K562 (cell line): ENCODE results near the gene NEDD9. TPM values are rescaled to one million over a fixed set of nuclear protein-coding genes. Genes with fewer than 3 reads are reported as not detected.

ENCODE experiments used
- ATAC-seq: fragments of 200-7000 bp; cut with Tn5 transposase; 3 replicates; pipeline ENCODE4 v1.9.1; 2020; ENCODE audit warnings: moderate library complexity
- BruUV-seq: library from RNA; stranded (reverse); fragments of 400-500 nt; replicated peaks from 2 replicates; lab custom pipeline; 2021; lab: Mats Ljungman, UMichigan
- CTCF ChIA-PET: fragments of 300-600 bp; formaldehyde crosslinking; extraction: SDS; loops from one replicate; lab custom pipeline; 2021; ENCODE audit warnings: low intra/inter-chr PET ratio; lab: Yijun Ruan, JAX
- POLR2A ChIA-PET: fragments of 300-600, 350-650 bp; sonication (Branson Sonifier 250); formaldehyde crosslinking; extraction: SDS; loops from one replicate; lab custom pipeline; 2021; ENCODE audit warnings: antibody characterized with exemption, inconsistent platforms; lab: Yijun Ruan, JAX
- DNase-seq, 4 experiments: peaks; one replicate each; pipeline versions ENCODE4 v3.0.0 to v3.0.0-alpha.2; 2011 to 2018; ENCODE audit warnings: low spot score in 3 of 4, mixed read lengths in 3 of 4; ENCODE audit errors: extremely low read depth in 1 of 4
- FAIRE-seq: peaks from 2 replicates; lab custom pipeline; 2011; peaks lifted over from hg19 to GRCh38; lab: Jason Lieb, UNC
- H2AFZ ChIP-seq: 2 replicates; pipeline ENCODE4 v1.6.0; 2011; ENCODE audit warnings: low read depth, low read length, control low read depth, inconsistent platforms
- H3K27ac ChIP-seq: fragments of 200-600 bp; 3 replicates; pipeline ENCODE4 v1.8.0; 2011; ENCODE audit warnings: low read depth, mild to moderate bottlenecking, control low read depth, inconsistent platforms, low read length, moderate library complexity, mixed read lengths; ENCODE audit errors: extremely low read depth
- H3K27me3 ChIP-seq, 2 experiments: fragments of 300-600 bp in 1 of 2; 2 replicates in 1 of 2; 3 replicates in 1 of 2; pipeline versions ENCODE4 v1.6.0 to v1.8.0; 2011; ENCODE audit warnings: inconsistent platforms in 2 of 2, low read length in 2 of 2, mild to moderate bottlenecking in 1 of 2, mixed read lengths in 1 of 2, moderate library complexity in 1 of 2; ENCODE audit not compliant: control insufficient read depth in 2 of 2, insufficient read depth in 2 of 2
- H3K36me3 ChIP-seq: fragments of 300-600 bp; 3 replicates; pipeline ENCODE4 v1.8.0; 2011; ENCODE audit warnings: mild to moderate bottlenecking, low read length, inconsistent platforms; ENCODE audit not compliant: control insufficient read depth, insufficient read depth
- H3K4me1 ChIP-seq, 2 experiments: fragments of 200-600 bp in 1 of 2; replicated peaks in 1 of 2; 2 replicates in 1 of 2; 3 replicates in 1 of 2; pipeline versions ENCODE4 v1.5.1 to v1.8.0; 2011; ENCODE audit warnings: inconsistent platforms in 2 of 2, low read length in 2 of 2, mild to moderate bottlenecking in 1 of 2, mixed read lengths in 1 of 2, moderate library complexity in 1 of 2; ENCODE audit not compliant: control insufficient read depth in 2 of 2, insufficient read depth in 2 of 2
- H3K4me2 ChIP-seq: 2 replicates; pipeline ENCODE4 v1.6.1; 2011; ENCODE audit warnings: low read length, control low read depth, inconsistent platforms, mixed read lengths; ENCODE audit not compliant: insufficient read depth
- H3K4me3 ChIP-seq: fragments of 200-600 bp; sonication (generic), shearing (Covaris generic); 2 replicates; pipeline ENCODE4 v1.5.1; 2016; ENCODE audit warnings: control low read depth, inconsistent platforms
- H3K79me2 ChIP-seq: fragments of 200-600 bp; 3 replicates; pipeline ENCODE4 v1.8.0; 2011; ENCODE audit warnings: low read length, inconsistent platforms; ENCODE audit not compliant: control insufficient read depth, insufficient read depth
- H3K9ac ChIP-seq, 2 experiments: 2 replicates each; pipeline versions ENCODE4 v1.6.0 to v1.6.1; 2011; ENCODE audit warnings: low read depth in 2 of 2, low read length in 2 of 2, control low read depth in 1 of 2, inconsistent platforms in 1 of 2, mild to moderate bottlenecking in 1 of 2, mixed read lengths in 1 of 2; ENCODE audit not compliant: insufficient read depth in 1 of 2
- H3K9me1 ChIP-seq: one replicate; pipeline ENCODE4 v1.6.0; 2011; ENCODE audit warnings: inconsistent platforms, mild to moderate bottlenecking, low read length, moderate library complexity; ENCODE audit not compliant: control insufficient read depth, insufficient read depth
- H3K9me3 ChIP-seq: replicated peaks from 2 replicates; pipeline ENCODE4 v1.5.1; 2011; ENCODE audit warnings: low read depth, low read length, inconsistent platforms; ENCODE audit not compliant: control insufficient read depth, insufficient read depth
- H4K20me1 ChIP-seq: replicated peaks from 2 replicates; pipeline ENCODE4 v1.6.1; 2011; ENCODE audit warnings: low read length, inconsistent platforms, mixed read lengths; ENCODE audit not compliant: control insufficient read depth, insufficient read depth
- HDGF ChIP-seq: fragments of 450-650 bp; IDR thresholded peaks from 2 replicates; pipeline ENCODE4 v1.6.1; 2016
- WGBS: fragments of 100-300 bp; shearing (Covaris generic); methylation state at CpG from one replicate; pipeline ENCODE4 v1.1.6; 2016; ENCODE audit warnings: low coverage, mixed read lengths; ENCODE audit not compliant: insufficient coverage; ENCODE audit errors: missing lambda C conversion rate; 5-methylcytosine and 5-hydroxymethylcytosine counted together
- in situ Hi-C: fragments of 300-500 bp; cut with MboI; formaldehyde crosslinking; loops from 4 replicates; pipeline ENCODE4 v1.15.0; 2018; ENCODE audit warnings: inconsistent platforms, mixed read lengths
- intact Hi-C: fragments of 100-400 bp; cut with micrococcal nuclease; formaldehyde crosslinking; loops from 2 replicates; pipeline ENCODE4 v1.14.2; 2022
- polyA plus RNA-seq, 8 experiments: library from polyadenylated mRNA; depleted of rRNA in 4 of 8; stranded (reverse) in 5 of 8; unstranded in 3 of 8; fragments of >200 nt; fragmentation: Nextera tagmentation in 2 of 8; fragmentation: Illumina TruSeq in 1 of 8; extraction: Ambion mirVana in 2 of 8; extraction: Trizol in 1 of 8; gene quantifications; 2 replicates each; pipeline versions ENCODE4 v1.2.1 to v1.2.3, GENCODE V29; 2011 to 2014; ENCODE audit warnings: inconsistent platforms in 1 of 8, missing spikeins in 1 of 8
- total RNA-seq, 7 experiments: library from RNA; depleted of rRNA in 6 of 7; stranded (reverse); fragments of >200 nt in 6 of 7; fragmentation: Illumina TruSeq in 2 of 7; extraction: Trizol in 2 of 7; gene quantifications; 2 replicates each; pipeline versions ENCODE4 v1.2.1 to v1.2.3, GENCODE V29; 2011 to 2021; ENCODE audit warnings: low replicate concordance in 1 of 7
- TF ChIP-seq, protein P1 (sequence below): sonication (generic); formaldehyde crosslinking; IDR thresholded peaks from 2 replicates; pipeline ENCODE4 v1.8.0; 2022; ENCODE audit warnings: missing genetic modification reagents, mild to moderate bottlenecking, borderline replicate concordance

The NEDD9 gene
- total and polyA plus RNA-seq, 9 of the 15 experiments (the other 6 are each of a cell fraction or from before 2014, with no cell fraction given) = 0.04 to 0.18 (median 0.15) TPM; not detected in 6

DNA sequence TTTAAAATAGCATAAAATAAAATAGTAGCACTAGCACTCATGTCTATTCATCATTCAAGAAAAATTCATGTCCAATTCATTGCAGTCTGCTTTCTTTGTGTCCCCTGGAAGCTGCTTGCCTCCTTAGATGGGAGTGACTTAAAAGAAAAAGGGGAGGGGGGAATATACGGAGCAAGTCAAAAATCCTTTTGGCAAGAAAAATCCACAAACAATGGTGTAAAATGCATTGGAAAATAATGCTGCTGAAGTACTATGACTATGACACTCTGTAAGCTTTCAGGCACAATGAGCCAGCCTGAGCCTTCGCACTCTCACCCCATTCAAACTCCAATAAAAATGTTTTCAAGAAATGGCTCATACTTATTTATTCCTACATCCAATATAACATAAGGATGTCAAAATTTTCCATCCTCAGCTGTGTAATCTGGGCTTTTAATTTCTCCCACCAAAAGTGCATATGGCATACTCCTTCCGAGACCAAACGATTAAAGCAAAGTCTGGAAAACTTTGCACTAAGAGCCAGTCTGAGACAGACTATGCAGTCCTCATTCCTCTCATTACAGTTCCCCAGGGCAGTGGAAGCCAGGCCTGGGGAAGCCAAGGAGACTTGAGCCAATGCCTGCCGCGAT, 790 bp downstream of the NEDD9 start:
- H4K20me1 ChIP-seq = no peaks in the 10 kb centered on the region
- H3K27me3 ChIP-seq = peaks cover 20 to 23% of the 10 kb centered on the region in 2 experiments; a peak in 4 of 5 replicates
- peaks cover 6 to 10% of the 10 kb centered on the region in 2 experiments; a peak in 4 of 5 replicates for H3K4me1 ChIP-seq
- 0 out of 2 replicates have a peak overlapping the region, but pooled peaks have one; percentile 35 for H3K4me3 ChIP-seq
- FAIRE-seq (no peak), DNase-seq (no peak), ATAC-seq (no peak)
- H3K36me3 ChIP-seq = no peaks in the 10 kb centered on the region
- H2AFZ ChIP-seq = peak overlapping the region; percentile 78; the same call in 1 of the 2 replicates
- 45% methylated on average over 6 of the region's 6 CpGs for WGBS
- ChIA-PET CTCF (no interaction called here), POLR2A (interaction anchor here (0.6 to 2.3 kb wide), 6 partner anchors 9 to 119 kb away, joined by 3 to 7 read pairs (median 4); no protein-coding TSS in a partner anchor)
- no peak overlapping the region for H3K27ac ChIP-seq
- peak overlapping the region in 1 of 2 experiments; percentile 38; a peak in 1 of 4 replicates for H3K9ac ChIP-seq
- intact Hi-C loops (loop anchor here (5.0 kb wide), 1 partner anchor 89 kb away; no protein-coding TSS in a partner anchor), in situ Hi-C loops (no loop called here)
- no peaks in the 10 kb centered on the region for H3K9me3 ChIP-seq
- no peaks in the 10 kb centered on the region for H3K79me2 ChIP-seq
- H3K9me1 ChIP-seq = no peaks in the 10 kb centered on the region
- TF ChIP-seq, protein P1, sequence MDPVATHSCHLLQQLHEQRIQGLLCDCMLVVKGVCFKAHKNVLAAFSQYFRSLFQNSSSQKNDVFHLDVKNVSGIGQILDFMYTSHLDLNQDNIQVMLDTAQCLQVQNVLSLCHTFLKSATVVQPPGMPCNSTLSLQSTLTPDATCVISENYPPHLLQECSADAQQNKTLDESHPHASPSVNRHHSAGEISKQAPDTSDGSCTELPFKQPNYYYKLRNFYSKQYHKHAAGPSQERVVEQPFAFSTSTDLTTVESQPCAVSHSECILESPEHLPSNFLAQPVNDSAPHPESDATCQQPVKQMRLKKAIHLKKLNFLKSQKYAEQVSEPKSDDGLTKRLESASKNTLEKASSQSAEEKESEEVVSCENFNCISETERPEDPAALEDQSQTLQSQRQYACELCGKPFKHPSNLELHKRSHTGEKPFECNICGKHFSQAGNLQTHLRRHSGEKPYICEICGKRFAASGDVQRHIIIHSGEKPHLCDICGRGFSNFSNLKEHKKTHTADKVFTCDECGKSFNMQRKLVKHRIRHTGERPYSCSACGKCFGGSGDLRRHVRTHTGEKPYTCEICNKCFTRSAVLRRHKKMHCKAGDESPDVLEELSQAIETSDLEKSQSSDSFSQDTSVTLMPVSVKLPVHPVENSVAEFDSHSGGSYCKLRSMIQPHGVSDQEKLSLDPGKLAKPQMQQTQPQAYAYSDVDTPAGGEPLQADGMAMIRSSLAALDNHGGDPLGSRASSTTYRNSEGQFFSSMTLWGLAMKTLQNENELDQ = no peak
- no peak for TF ChIP-seq HDGF
- no TSS peak for BruUV-seq
- peak overlapping the region; percentile 92 for H3K4me2 ChIP-seq
